HG03045 (cell line): ENCODE results near the gene RGL3.
"Not testable (repeated sequence)": the region's sequence is repeated elsewhere in the genome, so short reads cannot be mapped to it uniquely, and the experiment has no call there.

ENCODE experiments used
- ATAC-seq: cut with Tn5 transposase; IDR thresholded peaks from one replicate; pipeline ENCODE4 v1.9.1; 2021; ENCODE audit warnings: mild to moderate bottlenecking, moderate library complexity; ENCODE audit not compliant: unreplicated experiment

The RGL3 gene

GRCh38 chr19:11364296-11364904 lies 54.7 kb downstream of the RGL3 start:
- no peak for ATAC-seq

- ATAC-seq = no peak
These were observed 55.2 kb downstream of the RGL3 start for GRCh38 chr19:11363881-11364280.

GRCh38 chr19:11361771-11362731 lies 57.1 kb downstream of the RGL3 start:
- ATAC-seq = no peak

- no peak for ATAC-seq
These were observed 57.9 kb downstream of the RGL3 start for GRCh38 chr19:11361037-11361770.

- ATAC-seq = no peak
These were observed 59.7 kb downstream of the RGL3 start for GRCh38 chr19:11359421-11359820.

- ATAC-seq = no peak
These were observed 62.2 kb downstream of the RGL3 start for GRCh38 chr19:11356676-11357550.

- no peak for ATAC-seq
These were observed 63.1 kb downstream of the RGL3 start for GRCh38 chr19:11356074-11356397.

- no peak for ATAC-seq
These were observed 63.7 kb downstream of the RGL3 start, which contains the start of gene PLPPR2 for GRCh38 chr19:11355160-11356073. Gene PLPPR2 (plus strand): TSS chr19:11355432. CDS start chr19:11357674, 2,242 bp downstream.

GRCh38 chr19:11354102-11354501 lies 65.0 kb downstream of the RGL3 start:
- not testable (repeated sequence) for ATAC-seq

- ATAC-seq = no peak
These were observed 69.9 kb downstream of the RGL3 start for GRCh38 chr19:11349171-11349570.

- no peak for ATAC-seq
These were observed 71.5 kb downstream of the RGL3 start for GRCh38 chr19:11347546-11348039.

GRCh38 chr19:11346104-11346940 lies 72.8 kb downstream of the RGL3 start, which contains the start of the genes CCDC159 and TMEM205:
Gene CCDC159 (plus strand): TSS chr19:11346519. CDS start chr19:11346607, 88 bp downstream.
Gene TMEM205 (minus strand): TSS chr19:11346268. CDS start chr19:11345619, 649 bp downstream.
- ATAC-seq = peak; percentile 90

- ATAC-seq = no peak
These were observed 73.9 kb downstream of the RGL3 start for GRCh38 chr19:11345122-11345803.
